ENCODE measurements around the gene PCDHGC4.

Gene PCDHGC4

DNA sequence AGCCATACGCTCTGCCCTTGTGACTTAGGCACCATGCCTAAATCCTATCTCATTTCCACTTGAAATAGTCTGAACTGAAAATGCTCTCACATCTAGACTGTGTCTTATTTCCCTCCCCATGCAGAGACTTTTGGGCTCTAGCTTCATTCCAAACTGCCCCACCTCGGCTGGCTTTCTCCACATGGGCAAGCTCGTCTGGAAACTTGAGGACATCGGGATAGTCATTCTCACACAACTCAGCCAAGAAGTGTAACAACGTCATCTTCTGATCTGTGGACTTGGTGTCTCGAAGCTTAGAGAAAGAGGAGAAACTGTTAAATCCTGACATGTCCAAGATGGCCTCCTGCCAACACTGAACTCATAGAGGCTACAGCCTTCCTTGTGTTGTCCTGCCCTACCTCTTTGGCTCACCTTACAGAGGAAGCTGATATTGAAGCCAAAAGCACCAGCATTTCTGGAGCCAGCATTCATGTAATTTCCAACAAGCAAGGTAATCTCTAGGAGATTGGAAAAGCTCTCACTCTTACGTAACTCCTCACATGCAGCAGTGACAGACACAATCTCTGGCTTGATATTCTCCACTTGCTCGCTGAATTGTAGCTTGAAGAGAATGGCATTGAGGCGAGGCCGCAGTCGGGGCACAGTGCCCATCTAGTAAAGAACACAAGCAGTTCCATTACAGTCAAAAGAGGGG lies 43.6 kb downstream of the PCDHGC4 start:
- in situ Hi-C loops (cut with MboI; ENCODE audit: low sequenced_read_pairs): no loop called here

DNA sequence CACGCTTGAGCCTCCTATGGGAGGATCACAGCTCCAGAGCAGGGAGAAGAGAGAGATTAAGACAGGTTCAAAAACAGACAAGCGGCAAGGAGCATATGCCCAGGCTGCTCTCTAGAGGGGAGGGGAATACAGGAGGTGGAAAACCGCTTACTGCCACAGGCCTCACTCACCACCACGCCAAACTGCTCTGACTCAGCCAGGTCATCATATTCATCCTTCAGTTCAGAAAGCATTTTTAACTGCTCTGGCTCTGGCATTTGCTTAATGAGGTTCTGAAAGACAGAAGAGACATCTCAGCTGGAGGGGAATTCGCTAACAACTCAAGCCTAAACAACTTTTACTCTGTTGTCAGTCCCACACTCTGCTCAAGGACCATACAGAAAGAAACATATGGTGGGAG lies 44.2 kb downstream of the PCDHGC4 start:
- in situ Hi-C loops (cut with MboI; ENCODE audit: low sequenced_read_pairs): no loop called here

DNA sequence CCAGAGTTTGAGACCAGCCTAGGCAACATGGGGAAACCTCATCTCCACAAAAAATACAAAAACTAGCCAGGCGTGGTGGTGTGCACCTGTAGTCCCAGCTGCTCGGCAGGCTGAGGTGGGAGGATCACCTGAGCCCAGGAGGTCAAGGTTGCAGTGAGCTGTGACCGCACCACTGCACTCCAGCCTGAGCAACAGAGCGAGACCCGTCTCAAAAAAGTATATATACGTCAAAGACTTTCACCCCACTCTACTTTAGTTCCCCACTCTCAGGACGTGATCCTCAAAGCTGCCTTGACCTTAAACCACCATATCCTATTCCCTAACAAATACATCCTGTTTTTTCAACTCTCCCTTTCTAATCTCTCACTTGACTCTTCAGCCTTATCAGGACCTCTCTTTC lies 45.0 kb downstream of the PCDHGC4 start:
- in situ Hi-C loops (cut with MboI; ENCODE audit: low sequenced_read_pairs): no loop called here

DNA sequence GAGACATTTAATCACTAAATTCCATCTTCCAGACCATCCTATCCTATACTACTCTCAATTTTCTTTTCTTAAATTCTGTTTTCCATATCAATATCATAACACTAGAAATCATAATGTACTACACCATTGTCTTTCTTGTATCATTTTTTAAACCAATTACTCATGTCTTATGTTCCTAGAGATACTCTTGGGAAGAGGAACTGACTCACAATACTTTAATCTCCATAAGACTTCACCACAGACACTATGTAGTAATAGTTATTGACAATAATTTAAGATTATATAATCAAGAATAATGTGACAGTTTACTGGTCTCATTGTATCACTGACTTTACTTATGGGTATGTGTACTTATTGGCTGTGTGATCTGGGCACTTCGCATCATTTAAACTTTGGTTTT lies 47.9 kb downstream of the PCDHGC4 start:
- in situ Hi-C loops (cut with MboI; ENCODE audit: low sequenced_read_pairs): no loop called here

DNA sequence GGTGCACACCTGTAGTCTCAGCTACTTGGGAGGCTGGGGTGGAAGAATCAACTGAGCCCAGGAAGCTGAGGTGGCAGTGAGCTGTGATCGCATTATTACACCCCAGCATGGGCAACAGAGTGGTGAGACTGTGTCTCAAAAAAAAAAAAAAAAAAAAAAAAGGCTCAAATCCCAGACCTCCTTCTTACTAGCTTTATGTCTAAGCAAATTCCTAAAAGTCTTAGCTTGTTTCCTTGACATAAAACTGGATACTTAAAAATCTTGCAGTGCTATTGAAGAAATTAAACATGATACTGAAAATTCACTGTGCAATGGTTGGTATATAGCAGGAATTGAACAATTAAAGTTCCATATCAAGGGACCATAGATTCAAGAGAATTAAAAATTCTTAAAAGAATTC lies 49.1 kb downstream of the PCDHGC4 start:
- in situ Hi-C loops (cut with MboI; ENCODE audit: low sequenced_read_pairs): no loop called here

DNA sequence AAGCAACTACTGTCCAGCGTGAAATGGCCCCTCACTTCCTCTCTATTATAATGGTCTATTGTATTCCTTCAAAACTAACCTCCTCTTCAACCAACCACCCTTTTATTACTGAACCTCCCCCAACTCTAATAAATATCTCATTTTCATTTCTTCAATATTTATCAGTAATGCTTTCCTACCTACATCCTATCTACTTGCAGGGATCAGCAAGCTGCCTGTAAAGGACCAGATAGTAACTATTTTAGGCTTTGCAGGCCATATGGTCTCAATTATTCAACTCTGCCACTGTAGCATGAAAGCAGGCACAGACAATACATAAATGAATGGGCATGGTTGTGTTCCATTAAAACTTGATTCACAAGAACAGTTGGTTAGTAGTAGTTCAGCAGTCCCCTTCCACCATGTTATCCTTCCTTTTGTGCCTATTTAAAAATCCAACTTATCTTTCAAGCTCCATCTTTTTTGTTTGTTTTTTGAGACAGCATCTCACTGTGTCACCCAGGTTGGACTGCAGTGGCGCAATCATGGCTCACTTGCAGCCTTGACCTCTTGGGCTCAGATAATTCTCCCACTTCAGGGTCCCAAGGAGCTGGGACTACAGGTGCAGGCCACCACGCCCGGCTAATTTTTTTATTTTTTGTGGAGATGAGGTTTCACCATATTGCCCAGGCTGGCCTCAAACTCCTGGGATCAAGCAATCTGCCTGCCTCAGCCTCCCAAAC lies 49.8 kb downstream of the PCDHGC4 start:
- in situ Hi-C loops (cut with MboI; ENCODE audit: low sequenced_read_pairs): no loop called here
